Effector memory CD4-positive, alpha-beta T cell (primary cell): ENCODE measurements around the gene MYBPH.

Experiments used
- DNase-seq, 3 donors: peaks; one replicate each; pipeline ENCODE4 v3.0.0-alpha.2; 2020
- H3K27ac ChIP-seq: 2 replicates; pipeline ENCODE4 v1.7.0; 2013; ENCODE audit warnings: mild to moderate bottlenecking, low read length, moderate library complexity; ENCODE audit not compliant: insufficient read depth, poor library complexity, severe bottlenecking
- H3K27me3 ChIP-seq: replicated peaks from 2 replicates; pipeline ENCODE4 v1.7.0; 2013; ENCODE audit warnings: mild to moderate bottlenecking, low read length; ENCODE audit not compliant: insufficient read depth, control insufficient read depth, poor library complexity, severe bottlenecking
- H3K36me3 ChIP-seq: 2 replicates; pipeline ENCODE4 v1.7.0; 2013; ENCODE audit warnings: mild to moderate bottlenecking, low read length, moderate library complexity; ENCODE audit not compliant: control insufficient read depth, insufficient read depth
- H3K4me1 ChIP-seq: 2 replicates; pipeline ENCODE4 v1.7.0; 2013; ENCODE audit warnings: low read length, mild to moderate bottlenecking; ENCODE audit not compliant: control insufficient read depth, insufficient read depth, poor library complexity, severe bottlenecking
- H3K4me3 ChIP-seq: 2 replicates; pipeline ENCODE4 v1.7.0; 2013; ENCODE audit warnings: low read length, low read depth, mild to moderate bottlenecking; ENCODE audit not compliant: insufficient read depth, poor library complexity, severe bottlenecking
- H3K9me3 ChIP-seq: 2 replicates; pipeline ENCODE4 v1.7.0; 2013; ENCODE audit warnings: mild to moderate bottlenecking, low read length, moderate library complexity; ENCODE audit not compliant: control insufficient read depth

Gene MYBPH

DNA sequence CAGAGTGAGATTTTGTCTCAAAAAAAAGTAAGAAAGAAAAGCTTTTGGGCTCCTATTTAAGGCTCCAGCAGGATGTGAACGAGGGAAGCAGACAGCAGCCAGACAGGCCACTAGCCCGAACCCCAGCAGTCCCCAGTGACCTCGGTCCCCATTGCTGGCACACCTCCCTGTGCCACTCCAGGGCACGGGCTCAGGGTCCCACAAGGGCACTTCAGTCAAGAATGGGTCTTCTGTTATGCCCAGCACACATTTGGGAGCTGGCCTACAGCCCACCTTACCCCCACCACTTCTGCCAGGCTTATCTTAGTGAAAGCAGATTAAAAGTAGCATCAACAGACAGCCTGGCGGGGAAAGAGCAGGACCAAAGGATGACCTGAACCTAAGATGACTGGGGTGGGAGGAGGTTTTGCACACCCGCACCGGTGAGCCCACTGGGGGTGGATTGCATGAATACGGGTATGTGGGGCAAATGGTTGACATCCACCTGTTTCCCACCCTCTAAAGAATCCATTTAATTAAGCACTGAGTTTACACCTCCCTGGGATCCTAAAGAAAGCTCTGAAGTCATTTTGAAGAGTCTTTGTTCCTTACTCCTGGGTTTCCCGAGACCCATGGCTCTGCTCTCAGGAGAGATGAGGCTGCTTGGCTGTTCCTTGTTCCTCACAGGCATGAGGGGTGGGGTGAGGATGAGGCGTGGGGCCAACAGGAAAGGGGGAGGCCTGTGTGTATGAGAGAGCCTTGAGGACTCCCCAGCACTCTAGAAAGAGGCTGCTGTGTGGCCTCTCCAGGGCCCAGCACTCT, 6.2 kb upstream of the MYBPH start:
- H3K4me3 ChIP-seq: no peak overlapping the region
- H3K4me1 ChIP-seq: no peaks in the 10 kb centered on the region
- no peaks in the 10 kb centered on the region for H3K9me3 ChIP-seq
- H3K27ac ChIP-seq: no peak overlapping the region
- H3K27me3 ChIP-seq: no peaks in the 10 kb centered on the region
- H3K36me3 ChIP-seq: no peaks in the 10 kb centered on the region
- no peak for DNase-seq

DNA sequence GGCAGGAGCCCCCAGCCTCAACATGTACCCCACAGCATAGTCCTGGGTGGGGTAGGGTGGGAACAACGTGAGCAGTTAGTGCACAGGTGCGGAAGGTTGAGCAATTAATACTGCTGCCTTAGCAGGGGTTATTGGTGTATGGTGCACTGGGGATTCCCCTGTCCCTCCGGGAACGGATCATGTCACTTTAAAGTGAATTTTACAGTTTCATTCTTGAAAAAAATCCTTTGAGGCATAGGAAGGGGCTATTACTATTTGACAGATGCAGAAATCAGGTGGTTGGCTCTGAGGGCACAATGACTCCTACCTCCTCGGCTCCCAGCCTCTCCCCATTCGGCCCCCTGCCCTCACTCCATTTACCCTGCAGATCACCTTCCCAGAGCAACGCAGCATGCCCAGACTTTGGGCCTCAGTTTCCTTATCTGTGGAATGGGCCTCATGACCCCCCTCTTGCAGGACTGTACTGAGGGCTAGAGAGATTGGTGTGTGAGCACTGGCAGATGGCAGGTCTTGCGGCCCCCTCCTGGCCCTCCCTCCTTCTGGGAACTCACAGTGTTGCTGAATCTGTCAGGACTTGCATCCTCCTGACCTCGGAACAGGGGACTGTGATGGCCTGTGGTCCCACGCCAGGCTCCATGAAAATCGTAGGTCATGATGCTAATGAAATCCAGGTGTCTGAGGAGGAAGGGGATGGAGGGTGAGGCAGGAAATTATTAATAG, 5.1 kb upstream of the MYBPH start:
- no peaks in the 10 kb centered on the region for H3K27me3 ChIP-seq
- H3K36me3 ChIP-seq: no peaks in the 10 kb centered on the region
- H3K27ac ChIP-seq: no peak overlapping the region
- H3K9me3 ChIP-seq: no peaks in the 10 kb centered on the region
- DNase-seq: no peak
- no peaks in the 10 kb centered on the region for H3K4me1 ChIP-seq
- H3K4me3 ChIP-seq: no peak overlapping the region

DNA sequence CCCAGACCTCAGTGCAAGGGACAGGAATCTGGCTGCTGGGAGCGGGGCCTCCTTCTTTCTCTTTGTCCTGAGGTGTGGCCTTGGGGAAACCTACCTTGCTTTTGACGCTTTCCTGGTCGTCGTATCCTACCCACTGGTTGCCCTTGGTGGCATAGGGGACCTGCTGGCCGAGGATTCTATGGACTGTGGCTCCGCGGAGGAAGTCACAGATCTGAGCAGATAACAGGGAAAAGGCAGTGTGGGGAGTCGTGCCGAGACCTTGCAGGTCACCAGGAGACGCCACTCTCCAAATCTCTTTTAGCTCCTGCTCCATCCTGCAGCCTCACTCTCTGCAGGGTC, 4.0 kb upstream of the MYBPH start:
- Histone ChIP-seq H3K4me3 (no peak overlapping the region), H3K27ac (no peak overlapping the region), H3K9me3 (no peaks in the 10 kb centered on the region), H3K4me1 (no peaks in the 10 kb centered on the region), H3K36me3 (no peaks in the 10 kb centered on the region), H3K27me3 (no peaks in the 10 kb centered on the region)
- DNase-seq: no peak

DNA sequence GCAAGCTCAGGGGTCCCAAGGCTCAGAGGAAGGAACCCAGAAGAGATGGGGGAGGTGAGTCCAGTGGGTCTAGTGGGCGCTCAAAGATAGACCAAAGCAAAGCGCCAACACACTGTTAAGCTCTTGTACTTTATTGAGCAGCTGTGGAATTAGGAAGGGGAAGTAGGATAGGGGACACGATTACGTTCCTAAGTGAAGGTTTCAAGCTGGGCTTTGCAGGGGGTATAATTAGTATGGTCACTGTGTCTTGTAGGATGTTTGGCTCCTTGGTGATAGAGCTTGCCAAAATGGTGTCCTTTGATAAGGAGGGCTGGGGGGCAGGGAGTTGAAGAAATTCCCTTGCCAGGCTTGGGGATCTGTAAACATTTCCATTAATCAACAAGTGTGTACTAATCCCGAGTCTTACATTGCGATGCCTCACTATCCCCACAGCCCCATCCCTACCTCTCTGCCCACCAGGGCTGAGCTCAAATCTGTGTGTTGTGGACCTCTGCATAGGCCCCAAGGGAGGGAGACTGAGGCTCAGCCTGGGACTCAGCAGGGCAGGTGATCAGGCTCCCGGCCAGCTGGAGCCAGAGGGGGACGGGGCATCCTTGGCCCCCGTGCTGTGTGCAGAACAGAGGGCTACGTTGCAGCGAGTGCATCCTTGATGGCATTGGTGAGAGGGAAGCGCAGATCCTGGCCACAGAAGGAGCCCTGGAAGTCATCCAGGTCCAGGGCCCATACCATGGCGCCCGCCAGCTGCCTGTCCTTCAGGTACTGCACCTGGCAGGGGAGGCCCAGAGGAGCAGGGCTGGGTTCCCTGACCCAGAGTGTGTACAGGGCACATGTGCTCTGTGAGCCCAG, 3.4 kb upstream of the MYBPH start:
- no peaks in the 10 kb centered on the region for H3K4me1 ChIP-seq
- DNase-seq: no peak
- no peak overlapping the region for H3K4me3 ChIP-seq
- no peaks in the 10 kb centered on the region for H3K9me3 ChIP-seq
- no peaks in the 10 kb centered on the region for H3K36me3 ChIP-seq
- H3K27me3 ChIP-seq: no peaks in the 10 kb centered on the region
- H3K27ac ChIP-seq: no peak overlapping the region

DNA sequence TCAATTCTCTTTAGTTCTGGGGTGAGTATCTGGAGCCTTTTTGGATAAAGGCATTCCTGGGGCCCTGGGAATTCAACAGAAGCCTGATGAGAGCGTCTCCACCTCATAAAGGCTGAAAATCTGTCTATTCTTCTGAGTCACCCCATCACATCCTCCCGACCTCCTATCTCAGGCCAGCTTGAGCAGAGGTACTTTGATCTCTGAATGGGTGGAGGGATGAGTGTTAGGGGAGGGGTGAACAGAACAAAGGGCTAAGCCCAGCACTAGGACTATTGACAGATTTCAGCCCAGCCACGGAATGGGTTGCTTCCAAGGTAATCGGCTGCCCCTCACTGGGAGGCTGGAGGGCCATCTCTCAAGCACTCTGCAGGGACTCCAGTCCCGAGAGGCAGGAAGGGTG, 2.5 kb upstream of the MYBPH start:
- H3K4me3 ChIP-seq: no peak overlapping the region
- H3K27me3 ChIP-seq: no peaks in the 10 kb centered on the region
- H3K27ac ChIP-seq: no peak overlapping the region
- DNase-seq: no peak
- no peaks in the 10 kb centered on the region for H3K36me3 ChIP-seq
- no peaks in the 10 kb centered on the region for H3K9me3 ChIP-seq
- no peaks in the 10 kb centered on the region for H3K4me1 ChIP-seq

DNA sequence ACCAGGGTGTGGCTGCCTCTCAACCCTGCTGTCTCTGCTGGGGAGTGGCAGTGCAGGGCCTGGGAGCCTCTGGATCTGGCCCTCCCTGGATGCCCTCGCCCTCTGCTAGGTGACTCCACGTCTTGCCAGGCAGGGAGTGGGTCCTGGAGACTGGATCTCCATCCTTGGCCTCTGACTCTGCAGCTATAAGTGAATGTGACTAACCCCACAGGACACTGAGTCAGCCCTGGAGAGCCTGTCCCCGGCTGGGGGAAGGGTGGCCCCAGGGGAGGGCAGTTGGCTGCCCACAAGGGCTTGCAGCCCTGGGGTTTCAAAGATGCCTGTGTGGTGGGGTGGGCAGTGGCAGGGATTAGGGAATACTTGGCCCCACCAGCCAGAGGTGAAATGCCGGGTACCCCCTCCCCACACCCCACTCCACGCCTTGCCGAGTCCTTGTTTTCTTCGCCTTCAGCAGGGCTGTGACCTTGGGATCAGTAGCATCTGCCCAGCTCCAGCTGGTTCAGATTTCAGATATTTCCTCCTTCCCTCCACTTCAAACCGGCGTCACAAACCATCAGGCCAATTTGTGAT, 1.9 kb upstream of the MYBPH start:
- H3K9me3 ChIP-seq: no peaks in the 10 kb centered on the region
- H3K36me3 ChIP-seq: no peaks in the 10 kb centered on the region
- H3K27ac ChIP-seq: no peak overlapping the region
- no peak for DNase-seq
- H3K27me3 ChIP-seq: no peaks in the 10 kb centered on the region
- no peak overlapping the region for H3K4me3 ChIP-seq
- H3K4me1 ChIP-seq: no peaks in the 10 kb centered on the region

DNA sequence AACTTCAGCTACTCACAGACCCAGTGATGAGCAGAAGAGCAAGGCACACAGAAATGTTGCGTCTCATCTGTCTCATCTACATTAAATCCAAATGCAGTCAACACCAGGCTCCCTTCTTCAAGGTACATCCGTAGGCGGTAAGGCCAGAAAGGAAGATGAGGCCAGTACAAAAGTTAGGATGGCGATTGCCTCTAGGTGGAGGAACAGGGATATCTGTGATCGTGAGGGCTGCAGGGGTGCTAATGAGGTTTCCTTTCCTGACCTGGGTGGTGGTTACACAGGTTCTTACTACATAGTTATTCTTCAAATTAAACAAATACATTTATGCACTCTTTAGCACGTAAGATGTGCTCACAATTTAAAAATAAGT, 1.4 kb upstream of the MYBPH start:
- H3K9me3 ChIP-seq: no peaks in the 10 kb centered on the region
- no peaks in the 10 kb centered on the region for H3K4me1 ChIP-seq
- H3K4me3 ChIP-seq: no peak overlapping the region
- H3K27me3 ChIP-seq: no peaks in the 10 kb centered on the region
- no peak overlapping the region for H3K27ac ChIP-seq
- H3K36me3 ChIP-seq: no peaks in the 10 kb centered on the region
- DNase-seq: no peak

DNA sequence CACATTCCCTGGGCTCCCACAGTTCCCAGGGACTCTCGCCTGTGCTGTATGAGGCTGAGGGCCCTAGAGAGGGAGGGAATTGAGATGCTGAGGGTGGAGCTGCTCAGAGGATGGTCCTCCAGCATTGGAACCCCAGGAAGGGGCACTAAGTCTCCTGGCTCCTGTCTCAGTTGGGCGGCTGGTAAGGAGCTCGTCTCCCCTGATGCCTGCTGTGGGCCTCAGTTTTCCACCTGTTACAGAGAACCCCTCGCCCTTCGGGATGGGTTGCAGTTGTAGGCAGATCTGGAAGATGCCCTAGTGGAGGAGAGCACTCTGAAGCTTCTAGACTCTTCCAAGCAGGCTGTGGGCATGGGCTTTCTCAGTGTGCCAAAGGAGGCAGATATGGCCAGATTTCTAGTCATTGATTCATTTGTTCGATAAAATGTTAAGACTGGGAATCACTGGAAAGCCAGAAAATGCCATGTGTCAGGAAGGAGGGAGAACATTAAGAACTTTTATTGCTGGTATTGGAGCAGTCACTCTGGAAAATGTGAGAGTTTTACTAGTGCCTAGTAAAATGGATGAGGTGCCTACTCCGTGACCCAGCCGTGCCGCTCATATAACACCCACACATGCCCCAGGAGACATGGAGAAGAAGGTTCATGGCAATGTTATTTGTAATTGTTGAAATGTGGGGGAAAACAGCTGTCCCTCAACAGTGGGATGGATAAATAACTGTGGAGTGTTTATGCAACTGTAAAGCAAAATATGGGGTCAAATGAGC, 828 bp upstream of the MYBPH start:
- Histone ChIP-seq H3K27me3 (no peaks in the 10 kb centered on the region), H3K4me3 (no peak overlapping the region), H3K27ac (no peak overlapping the region), H3K9me3 (no peaks in the 10 kb centered on the region), H3K4me1 (no peaks in the 10 kb centered on the region), H3K36me3 (no peaks in the 10 kb centered on the region)
- DNase-seq: no peak

DNA sequence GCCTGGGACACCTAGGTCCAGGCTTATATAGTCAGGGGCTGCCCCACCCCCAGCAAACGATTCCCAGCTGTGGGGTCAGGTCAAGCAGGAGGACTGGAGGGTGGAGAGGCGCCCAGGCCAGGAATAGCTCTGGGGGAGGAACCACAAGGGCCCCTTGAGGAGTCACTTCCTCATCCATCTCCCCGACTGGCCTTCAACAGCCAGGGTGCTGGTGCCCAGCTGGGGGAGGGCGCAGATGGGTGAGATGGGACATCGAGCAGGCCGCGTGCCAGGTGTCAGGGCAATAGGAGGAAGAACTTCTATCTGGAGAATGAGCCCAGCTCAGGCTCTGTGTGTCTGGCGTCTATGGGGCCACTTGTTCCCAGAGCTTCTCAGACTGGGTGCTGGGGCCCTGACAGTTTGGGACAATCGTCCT, 208 bp upstream of the MYBPH start:
- no peak for DNase-seq
- Histone ChIP-seq H3K36me3 (no peaks in the 10 kb centered on the region), H3K9me3 (no peaks in the 10 kb centered on the region), H3K4me1 (no peaks in the 10 kb centered on the region), H3K27ac (no peak overlapping the region), H3K4me3 (no peak overlapping the region), H3K27me3 (no peaks in the 10 kb centered on the region)
